Fibroblast of skin of right biceps (primary cell): ENCODE results near the gene VSTM2L.
"Not testable (repeated sequence)": the region's sequence is repeated elsewhere in the genome, so short reads cannot be mapped to it uniquely, and the experiment has no call there.

Experiments used
- DNase-seq: peaks from one replicate; pipeline ENCODE4 v3.0.0-alpha.2; 2013

VSTM2L gene

DNA sequence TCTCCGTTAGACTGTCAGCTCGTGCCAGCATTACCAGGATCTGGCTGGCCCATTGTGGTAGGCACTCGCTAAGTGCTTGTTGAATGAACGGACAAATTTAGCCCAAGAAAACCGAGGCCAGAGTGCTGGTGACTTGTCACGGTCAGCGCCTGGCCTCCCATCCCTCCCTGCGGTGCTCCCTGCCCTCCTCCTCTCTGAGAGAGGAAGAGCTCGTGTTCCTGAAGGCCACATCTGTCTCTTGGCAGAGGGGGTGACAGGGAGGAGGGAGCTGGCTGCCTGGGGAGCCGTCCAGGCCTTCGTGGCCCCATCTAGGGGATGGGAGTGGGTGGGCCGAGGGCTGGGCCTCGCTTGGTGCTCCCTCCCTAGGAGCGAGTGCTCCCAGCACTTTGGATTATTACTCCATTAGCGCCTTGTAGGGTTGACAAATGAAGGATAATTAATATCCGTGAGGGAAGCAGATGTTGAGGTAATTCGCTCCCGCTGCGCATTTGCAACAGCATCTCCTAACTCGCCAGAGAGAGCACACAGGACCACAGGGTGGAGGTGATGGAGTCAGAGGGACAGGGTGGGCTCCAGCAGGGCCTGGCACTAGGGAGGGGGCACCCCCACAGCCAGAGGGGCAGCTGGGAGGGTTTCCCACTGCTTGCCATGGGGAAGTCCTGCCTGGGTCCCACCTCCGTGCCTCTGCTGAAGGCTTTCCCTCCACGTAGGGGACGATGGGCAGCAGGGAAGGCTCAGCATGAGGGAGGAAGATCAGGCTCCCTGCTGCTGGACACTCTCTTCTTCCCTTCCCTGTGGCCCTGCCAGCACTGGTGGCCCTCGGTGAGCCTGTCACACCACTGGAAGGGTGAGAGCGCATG lies 37.0 kb downstream of the VSTM2L start:
- DNase-seq: no peak

DNA sequence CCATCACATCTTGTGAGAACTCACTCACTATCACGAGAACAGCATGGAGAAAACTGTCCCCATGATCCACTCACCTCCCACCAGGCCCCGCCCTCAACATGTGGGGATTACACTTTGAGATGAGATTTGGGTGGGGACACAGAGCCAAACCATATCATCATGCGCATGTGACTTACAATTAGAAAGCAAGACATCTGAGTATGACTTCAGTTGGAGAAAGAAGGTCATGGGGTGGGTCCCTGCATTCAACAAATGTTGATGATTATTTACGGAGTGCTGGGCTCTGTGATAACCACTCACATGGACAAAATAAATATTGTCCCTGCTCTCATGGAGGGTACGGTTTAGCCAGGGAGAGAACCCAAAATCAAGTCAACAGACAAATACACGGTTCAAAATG lies 37.9 kb downstream of the VSTM2L start:
- DNase-seq: no peak

DNA sequence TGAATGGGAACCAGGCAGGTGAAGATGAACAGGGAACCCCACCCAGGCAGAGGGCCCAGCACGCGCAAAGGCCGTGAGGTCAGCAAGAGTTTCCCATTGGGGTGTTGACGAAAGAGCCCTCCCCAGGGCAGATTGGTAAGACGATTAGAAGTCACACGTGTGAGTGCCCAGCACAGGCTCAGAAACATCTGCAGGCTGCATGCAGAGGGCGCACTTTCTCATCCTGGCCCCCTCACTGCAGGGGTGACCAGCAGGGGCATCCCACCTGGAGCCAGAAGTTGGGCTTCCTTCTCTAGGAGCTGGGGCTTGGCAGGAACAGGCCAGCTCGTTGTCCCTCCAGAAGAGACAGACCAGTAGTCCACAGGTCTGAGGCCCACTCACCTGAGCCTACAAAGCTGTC lies 38.4 kb downstream of the VSTM2L start:
- DNase-seq: no peak

DNA sequence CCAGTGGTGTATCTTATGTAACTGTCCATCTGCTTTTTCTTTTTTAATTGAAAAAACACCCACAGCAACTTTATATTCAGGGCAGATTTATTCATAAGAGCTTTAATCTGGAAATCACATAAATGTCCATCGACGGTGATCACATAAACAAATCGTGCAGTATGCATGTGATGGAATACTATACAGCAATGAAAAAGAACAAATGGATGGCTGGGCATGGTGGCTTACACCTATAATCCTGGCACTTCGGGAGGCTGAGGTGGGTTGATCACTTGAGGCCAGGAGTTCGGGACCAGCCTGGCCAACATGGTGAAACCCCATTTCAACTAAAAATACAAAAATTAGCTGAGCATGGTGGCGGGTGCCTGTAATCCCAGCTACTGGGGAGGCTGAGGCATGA lies 39.1 kb downstream of the VSTM2L start:
- DNase-seq: no peak

DNA sequence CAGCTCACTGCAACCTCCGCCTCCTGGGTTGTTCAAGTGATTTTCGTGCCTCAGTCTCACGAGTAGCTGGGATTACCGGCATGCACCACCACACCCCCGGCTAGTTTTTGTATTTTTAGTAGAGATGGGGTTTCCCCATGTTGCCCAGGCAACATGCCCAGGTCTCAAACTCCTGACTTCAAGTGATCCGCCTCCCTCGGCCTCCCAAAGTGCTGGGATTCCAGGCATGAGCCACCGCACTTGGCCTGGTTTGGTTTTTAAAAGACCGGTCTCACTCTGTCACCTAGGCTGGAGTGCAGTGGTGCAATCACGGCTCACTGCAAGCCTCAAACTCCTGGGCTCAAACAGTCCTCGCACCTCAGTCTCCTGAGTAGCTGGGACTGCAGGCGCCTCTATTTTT lies 40.1 kb downstream of the VSTM2L start:
- DNase-seq: no peak

DNA sequence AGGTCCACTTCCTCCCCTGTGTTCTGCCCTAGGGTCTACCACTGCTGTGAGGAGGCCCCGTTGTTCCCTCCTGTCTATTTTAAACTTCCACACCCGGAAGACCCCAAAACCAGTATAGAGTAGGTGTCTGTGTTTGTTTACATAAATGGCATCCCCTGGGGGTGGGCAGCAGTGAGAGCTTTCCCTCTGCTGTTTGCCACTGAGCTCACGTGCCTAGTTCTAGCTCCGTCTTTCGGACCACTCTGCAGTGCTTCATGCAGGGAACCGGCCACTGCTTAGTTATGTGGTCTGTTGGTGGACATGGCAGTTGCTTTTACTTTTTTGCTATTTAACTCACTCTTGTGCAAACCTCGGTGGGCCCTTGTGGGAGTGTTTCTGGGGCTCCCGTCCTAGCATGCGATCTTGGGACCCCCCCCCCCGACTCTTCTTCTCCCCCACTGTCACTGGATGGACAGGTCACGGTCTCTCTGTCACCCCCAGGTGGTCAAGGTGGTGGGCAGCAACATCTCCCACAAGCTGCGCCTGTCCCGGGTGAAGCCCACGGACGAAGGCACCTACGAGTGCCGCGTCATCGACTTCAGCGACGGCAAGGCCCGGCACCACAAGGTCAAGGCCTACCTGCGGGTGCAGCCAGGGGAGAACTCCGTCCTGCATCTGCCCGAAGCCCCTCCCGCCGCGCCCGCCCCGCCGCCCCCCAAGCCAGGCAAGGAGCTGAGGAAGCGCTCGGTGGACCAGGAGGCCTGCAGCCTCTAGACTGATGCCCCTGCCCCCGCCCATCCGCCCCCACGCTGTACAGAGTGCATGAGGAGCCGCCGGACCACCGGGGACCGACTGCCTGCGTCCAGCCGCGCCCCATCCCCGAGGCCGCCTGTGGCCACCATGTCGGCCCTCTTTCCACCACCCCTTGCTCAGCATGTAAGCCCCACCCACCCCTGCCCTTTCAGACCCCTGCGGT lies 40.9 kb downstream of the VSTM2L start:
- DNase-seq: no peak

DNA sequence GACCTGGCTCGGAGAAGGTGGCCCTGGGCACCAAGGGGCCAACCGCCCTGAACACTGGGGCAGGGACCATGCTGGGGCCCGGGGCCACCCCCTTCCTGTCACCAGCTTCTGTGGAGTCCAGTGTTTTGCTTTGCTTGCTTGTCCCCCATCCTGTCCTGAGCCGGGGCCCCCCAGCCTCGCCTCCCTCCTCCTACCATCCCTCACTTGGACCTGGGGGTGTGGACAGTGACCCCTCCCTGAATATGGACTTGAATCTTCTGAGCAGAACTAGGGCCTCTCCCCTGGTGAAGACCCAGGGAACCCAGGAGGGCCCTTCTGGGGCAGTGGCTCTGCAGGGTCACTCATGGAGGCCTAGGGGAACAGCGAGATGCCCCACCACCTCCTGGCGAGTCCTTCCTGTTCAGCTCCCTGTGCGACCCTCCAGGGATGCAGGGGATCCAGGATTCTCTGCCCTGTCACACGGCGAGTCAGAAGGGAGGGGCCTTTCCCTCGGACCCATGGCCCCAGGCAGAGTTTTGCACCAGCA lies 41.6 kb downstream of the VSTM2L start:
- DNase-seq: no peak

DNA sequence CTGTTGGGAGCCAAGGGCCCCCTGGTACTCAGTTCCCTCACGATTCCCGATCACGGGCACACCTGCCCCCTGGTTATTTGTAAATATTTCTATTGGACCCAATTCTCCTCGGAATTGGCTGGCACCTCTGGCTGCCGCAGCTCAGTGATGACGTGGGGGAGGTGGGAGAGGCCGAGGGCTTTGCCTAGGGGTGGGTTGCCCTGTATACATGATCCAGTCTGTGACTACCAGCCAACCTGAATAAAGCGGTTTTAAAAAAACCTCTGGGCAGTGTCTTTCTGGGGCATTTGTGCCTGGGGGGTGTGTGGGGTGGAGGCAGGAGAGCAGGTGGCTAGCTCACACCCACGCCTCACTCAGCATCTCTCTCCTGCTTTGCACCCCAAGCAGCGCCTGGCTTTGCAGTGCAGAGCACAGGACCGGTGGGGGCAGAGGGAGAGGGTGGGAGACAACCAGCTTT lies 42.2 kb downstream of the VSTM2L start:
- no peak for DNase-seq

DNA sequence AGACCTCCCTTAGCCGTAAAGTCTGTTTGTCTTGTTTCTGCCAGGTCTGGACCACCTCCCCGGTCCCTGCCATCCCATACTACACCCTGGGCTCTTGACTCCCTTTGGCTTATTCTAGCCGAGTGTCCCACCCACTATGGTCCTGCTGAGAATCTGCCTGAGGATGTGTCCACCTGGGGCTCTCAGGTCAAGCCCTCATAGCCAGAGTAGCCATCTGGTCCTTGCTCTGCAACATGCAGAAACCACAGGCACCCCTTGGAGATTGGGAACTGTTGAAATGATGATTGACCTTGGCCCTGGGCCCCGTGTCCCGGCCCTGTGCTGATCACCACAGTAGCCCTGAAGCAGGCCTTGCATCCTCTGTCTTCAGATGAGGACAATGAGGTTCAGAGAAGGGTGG lies 44.0 kb downstream of the VSTM2L start:
- DNase-seq: no peak

DNA sequence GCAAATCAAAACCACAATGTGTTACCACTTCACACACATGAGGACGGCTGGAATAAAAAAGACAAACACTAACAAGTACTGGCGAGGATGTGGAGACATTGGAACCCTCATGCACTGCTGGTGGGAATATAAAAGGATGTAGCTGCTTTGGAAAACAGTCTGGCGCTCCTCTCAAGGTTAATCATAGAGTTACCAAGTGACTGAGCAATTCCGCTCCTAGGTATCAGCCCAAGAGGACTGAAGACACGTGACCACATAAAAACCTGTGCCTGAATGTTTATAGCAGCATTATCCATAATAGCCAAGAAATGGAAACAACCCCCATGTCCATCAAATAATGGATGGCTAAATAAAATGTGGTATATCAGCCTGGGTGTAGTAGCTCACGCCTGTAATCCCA lies 45.0 kb downstream of the VSTM2L start:
- no peak for DNase-seq

DNA sequence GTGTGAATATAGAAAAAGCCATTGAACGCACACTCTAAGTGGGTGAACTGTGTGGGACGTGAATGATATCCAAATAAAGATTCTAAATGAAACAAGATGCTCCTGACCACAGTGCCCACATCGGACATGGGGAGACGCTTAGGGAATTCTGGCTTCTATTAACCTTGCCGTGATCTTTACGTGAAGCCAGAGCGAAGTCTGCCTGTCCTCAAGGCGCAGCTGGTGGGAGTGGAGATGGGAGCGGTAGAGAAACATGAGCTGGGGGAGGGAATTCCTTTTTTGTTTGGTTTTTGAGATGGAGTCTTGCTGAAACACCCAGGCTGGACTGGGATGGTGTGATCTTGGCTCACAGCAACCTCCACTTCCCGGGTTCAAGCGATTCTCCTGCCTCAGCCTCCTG lies 46.0 kb downstream of the VSTM2L start:
- no peak for DNase-seq

DNA sequence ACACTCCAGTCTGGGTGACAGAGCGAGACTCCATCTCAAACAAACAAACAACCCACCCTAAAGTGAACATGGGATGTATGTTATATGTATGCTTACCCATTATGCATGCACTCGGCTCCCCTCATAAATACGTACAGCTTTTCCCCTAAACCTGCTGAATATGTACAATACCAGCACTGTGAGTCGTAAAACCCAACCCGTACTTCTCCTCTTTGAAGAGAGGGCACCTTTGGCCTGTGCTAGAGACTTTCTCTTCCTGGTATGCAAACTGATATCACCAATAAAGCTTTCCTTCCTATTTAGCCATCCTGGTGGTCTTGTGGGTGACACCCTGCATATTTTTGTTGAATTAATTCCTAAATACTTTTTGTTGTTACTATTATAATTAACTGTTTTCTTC lies 51.3 kb downstream of the VSTM2L start:
- DNase-seq: no peak

DNA sequence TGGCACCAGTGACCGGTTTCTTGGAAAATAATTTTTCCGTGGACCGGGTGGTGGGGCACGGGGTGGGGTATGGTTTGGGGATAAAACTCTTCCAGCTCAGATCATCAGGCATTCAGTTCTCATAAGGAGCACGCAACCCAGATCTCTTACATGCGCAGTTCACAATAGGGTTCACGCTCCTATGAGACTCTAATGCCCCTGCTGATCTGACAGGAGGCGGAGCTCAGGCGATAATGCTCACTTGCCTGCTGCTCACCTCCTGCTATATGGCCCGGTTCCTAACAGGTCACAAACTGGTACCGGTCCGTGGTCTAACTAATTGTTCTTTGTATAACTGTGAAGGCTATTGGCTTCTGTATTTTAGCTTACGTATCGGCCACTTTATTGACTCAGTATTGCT lies 51.7 kb downstream of the VSTM2L start:
- no peak for DNase-seq

DNA sequence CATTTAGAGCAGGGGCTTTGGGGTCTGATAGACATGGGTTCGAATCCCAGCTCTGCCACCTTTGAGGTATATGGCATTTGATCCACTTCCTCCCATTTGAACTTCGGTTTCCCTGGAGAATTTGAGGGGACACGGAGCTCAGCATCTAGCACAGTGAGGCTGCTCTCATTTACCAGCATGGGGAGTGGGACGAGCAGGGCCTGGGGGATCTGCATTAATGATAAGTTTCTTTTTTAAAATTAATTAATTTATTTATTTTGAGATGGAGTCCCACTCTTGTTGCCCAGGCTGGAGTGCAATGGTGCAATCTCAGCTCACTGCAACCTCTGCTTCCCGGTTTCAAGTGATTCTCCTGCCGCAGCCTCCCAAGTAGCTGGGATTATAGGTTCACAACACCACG lies 52.6 kb downstream of the VSTM2L start:
- DNase-seq: no peak

DNA sequence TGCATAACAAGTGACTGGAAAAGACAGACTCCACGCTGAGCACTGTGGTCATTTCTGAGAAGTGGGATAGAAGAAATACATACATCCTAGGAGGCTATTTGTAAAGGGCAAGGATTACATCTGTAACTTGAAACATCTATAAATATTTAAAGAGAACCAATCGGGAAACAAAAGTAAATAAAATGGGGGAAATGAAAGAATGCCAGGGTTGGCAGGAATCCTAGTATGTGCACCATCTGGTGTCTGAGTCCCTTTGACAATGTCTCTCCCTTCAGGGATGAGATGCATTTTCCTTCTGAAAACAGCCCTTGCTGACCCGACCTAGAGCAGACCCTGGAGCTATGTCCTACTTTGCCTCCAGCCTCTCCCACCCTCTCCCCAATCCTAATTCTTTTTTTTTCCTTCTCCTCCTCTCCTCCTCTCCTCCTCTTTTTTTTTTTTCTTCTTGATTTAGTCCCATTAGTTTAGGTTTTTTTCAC lies 53.2 kb downstream of the VSTM2L start:
- no peak for DNase-seq

DNA sequence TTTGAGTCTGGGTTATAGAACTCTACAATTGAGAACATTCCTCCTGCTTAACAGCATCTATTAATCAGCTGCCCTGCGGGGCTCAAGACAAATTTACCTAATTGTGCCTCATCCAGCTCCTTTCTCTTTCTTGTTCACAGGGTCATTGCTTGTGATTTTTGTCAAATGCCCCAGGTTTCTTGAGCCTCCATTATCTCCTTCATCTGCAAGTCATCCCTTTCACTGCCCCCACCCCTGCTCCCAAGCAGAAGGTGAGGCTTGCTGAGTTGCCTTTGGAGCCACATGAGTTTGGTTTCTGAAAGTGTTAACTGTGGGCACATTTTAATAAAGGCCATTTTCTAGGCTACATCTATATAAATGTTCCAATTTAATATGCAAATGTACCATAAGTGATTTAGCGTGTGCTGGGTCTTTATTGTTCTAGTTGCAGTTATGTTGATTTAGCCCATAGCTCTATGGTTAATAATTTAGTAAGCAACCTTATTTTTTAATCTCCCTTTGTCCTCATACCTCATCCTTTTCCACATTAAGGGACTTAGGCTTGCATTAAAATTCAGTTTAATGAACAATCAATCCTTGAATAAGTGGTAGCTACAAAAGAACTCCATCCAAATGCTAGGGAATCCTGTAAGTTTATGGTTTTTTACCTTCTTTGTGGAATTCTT lies 56.1 kb downstream of the VSTM2L start:
- DNase-seq: no peak

DNA sequence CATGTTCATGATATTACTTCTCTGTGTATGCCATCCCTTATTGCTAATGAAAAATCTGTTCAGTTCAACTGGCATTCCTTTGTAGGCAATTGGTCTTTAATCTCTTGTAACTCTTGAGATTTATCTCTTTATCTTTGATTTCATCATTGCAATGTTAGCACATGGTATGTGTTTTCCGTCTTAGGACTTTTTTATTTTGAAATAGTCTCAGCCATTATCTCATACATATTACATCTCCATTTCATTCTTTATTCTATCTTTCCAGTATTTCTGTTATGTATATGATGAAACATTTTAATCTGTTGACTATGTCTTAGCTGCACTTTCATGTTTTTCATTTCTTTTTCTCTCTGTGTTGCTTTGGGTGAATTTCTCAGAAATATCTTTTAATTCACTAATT lies 58.1 kb downstream of the VSTM2L start:
- DNase-seq: no peak

DNA sequence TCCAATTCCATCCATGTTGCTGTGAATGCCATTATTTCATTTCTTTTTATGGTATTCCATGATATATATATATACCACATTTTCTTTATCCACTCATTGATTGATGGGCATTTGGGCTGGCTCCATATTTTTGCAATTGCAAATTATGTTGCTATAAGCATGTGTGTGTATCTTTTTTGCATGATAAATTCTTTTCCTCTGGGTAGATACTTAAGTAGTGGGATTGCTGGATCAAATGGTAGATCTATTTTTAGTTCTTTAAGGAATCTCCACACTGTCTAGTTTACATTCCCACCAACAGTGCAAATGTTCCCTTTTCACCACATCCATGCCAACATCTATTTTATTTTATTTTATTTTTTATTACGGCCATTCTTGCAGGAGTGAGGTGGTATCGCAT lies 60.6 kb downstream of the VSTM2L start:
- not testable (repeated sequence) for DNase-seq

DNA sequence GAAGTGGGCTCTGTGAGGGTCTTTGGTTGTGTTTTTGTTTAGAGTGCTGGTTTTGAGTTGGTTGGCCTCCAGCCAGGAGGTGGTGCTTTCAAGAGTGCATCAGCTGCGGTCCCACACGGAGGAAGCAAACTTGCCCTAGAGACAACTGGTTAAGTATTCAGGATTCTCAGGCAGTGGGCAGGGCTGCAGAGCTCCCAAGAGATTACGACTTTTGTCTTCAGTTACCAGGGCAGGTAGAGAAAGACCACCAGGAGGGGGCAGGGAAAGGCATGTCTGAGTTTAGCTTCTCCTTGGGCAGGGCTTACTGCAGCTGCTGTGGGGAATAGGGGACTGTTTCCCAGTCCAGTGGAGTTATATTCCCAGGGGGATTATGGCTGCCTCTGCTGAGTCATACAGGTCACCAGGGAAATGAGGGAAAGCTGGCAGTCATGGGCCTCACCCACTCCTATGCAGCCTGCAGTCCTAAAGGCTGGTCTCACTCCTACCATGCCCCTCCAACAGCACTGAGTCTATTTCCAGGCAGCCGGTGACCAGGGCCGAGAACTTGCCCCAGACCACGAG lies 66.0 kb downstream of the VSTM2L start:
- DNase-seq: peak; percentile 22

DNA sequence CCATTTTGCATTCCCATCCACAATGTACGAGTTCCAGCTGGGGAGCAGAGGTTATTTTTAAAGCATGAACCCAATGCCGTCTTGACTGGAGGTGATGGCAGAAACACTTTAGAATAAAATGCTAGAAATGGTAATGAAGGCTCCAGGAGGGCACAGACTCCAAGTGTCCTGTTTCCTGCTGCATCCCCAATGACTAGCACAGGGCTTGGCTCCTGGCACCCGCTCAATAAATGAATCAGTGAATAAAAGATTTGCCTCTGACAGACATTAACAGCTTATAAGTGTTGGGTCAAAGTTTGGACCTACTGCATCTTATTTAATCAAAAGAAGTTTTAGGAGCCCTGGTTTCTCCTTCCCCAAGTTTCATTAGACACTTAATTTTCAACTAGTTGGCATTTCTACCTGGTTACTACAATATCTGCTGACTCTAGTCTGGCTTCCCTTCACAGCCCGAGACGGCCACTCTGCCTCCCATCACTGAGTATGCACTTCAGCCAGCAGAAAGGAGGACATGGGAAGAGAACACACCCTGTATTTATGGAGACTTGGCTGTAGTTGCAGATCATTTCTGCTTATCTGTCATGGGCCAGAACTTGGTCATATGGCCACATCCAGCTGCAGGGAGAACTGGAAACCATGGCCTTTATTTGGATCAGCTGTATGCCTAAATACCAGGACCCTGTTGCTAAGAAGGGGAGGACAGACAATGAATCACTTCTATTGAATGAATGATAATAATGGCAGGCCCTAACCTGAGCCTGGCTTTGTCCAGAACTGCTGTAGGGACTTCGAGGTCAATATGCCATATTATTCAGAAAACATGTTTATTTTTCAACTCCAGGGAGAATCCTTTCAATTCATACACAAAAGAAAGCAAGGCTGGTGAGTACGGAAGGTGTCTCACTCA lies 67.3 kb downstream of the VSTM2L start:
- no peak for DNase-seq

DNA sequence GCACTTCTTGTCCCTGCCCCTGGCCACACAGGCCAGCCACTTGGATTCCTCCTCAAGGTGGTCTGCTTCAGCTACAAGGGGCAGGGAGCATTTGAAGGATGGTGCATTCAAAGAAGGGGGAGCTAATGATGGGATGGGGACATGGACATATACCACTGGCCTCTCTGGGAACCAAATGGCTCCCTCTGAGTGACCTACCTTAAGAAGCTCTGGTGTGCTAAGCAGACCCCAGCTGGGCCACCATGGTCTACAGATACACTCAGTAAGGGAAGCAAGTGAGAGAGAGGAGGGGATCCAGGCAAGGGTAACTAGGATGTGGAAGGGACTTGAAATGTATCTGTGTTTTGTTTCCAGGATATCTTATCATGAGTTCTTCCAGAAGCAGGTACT lies 67.9 kb downstream of the VSTM2L start:
- DNase-seq: no peak
